Measurements from ENCODE around the gene INPP5E.

INPP5E gene

GRCh38 chr9:136439481-136440408 lies at the start of gene INPP5E:
INPP5E (minus strand) TSS chr9:136439845; CDS start chr9:136439419, 426 bp downstream.
- TF ChIP-seq CTCF (IDR thresholded peaks at IDR 0.05; ENCODE audit: borderline replicate concordance, control extremely low read depth, extremely low read depth, insufficient read depth, missing control alignments): peak; percentile 75
- in situ Hi-C loops (cut with MboI; ENCODE audit: low sequenced_read_pairs, unreplicated experiment): no loop called here
- peak; percentile 97 for DNase-seq (ENCODE audit: low spot score)

DNA sequence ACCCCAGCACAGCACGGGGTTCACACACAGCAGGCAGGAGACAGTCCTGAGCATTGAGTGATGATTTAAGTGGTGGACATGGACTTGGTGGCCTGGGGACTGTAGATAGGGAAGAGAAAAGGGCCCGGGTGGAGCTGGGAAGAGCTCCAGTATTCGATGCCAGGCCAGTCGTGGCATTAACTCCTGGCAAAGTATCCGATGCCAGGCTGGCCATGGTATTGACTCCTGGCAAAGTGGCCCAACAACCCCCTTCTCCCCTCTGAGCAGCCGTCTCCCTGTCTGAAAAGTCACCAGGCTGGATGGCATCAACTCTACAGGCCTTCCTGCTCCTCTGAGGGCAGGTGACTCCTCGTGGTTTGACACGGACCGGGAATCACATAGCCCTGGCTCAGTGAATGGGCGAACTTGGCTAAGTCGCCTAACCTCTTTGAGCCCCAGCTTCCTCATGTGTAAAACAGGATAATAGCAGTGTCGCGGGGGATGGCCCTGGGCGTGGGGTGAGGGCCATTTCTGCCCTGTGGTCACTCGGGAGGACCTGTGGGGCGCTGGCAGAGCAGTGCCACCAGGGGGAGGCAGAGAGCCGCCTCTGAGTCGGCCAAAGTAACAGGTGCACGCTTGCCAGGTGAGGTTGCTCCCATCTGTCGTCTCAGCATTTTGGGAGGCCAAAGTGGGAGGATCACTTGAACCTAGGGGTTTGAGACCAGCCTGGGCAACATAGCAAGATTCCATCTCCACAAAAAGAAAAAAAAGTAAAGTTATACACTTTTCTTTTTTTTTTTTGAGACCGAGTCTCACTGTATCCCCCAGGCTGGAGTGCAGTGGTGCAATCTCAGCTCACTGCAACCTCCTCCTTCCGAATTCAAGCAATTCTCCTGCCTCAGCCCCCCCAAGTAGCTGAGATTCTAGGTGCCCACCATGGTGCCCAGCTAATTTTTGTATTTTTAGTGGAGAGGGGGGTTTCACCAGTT lies 48.9 kb upstream of the INPP5E start:
- in situ Hi-C loops (cut with MboI; ENCODE audit: low sequenced_read_pairs, unreplicated experiment): no loop called here
- TF ChIP-seq CTCF (IDR thresholded peaks at IDR 0.05; ENCODE audit: borderline replicate concordance, control extremely low read depth, extremely low read depth, insufficient read depth, missing control alignments): peak; percentile 96
- peak; percentile 83 for DNase-seq (ENCODE audit: low spot score)

- in situ Hi-C loops (cut with MboI; ENCODE audit: low sequenced_read_pairs, unreplicated experiment): no loop called here
- DNase-seq (ENCODE audit: low spot score): no peak
- TF ChIP-seq CTCF (IDR thresholded peaks at IDR 0.05; ENCODE audit: borderline replicate concordance, control extremely low read depth, extremely low read depth, insufficient read depth, missing control alignments): no peak
Observed at GRCh38 chr9:136487672-136488071, 48.0 kb upstream of the INPP5E start.

DNA sequence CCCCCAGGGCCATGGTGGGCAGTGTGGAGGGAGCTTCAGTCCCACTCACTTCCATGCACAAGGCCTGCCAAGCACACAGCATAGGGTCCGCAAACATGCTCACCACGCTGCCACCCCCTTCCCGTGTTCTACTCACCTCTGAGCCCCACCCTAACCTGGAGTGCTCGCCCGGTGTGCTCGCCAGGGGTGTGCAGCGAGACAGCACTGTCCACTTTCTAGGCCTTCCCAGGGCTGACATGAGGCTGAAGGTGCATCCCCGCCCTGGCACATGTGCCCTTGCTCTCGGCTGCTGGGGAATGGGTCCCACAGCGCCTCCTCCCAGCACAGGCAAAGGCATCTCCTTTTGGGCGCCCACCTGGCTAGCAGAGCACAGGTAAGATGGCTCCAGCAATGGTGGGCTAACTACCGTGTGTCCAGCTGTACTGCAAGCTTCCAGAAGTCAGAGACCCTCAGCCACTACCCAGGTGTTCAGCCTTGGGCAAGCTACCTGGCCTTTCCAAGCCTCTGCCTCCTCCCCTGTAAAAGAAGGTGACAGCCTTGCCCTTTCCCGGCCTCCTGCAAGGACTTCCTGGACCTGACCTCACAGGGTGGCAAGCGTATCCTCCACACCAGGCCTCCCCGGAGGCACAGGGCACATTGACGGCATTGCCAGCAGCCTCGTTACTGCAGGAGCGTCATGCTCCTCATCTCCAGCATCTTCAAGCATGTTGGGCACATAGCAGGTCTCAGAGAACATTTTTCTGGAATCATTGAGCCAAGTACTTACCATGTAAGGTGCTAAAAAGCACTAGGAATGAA lies 47.4 kb upstream of the INPP5E start:
- TF ChIP-seq CTCF (IDR thresholded peaks at IDR 0.05; ENCODE audit: borderline replicate concordance, control extremely low read depth, extremely low read depth, insufficient read depth, missing control alignments): no peak
- in situ Hi-C loops (cut with MboI; ENCODE audit: low sequenced_read_pairs, unreplicated experiment): no loop called here
- no peak for DNase-seq (ENCODE audit: low spot score)

- DNase-seq (ENCODE audit: low spot score): no peak
- in situ Hi-C loops (cut with MboI; ENCODE audit: low sequenced_read_pairs, unreplicated experiment): no loop called here
- TF ChIP-seq CTCF (IDR thresholded peaks at IDR 0.05; ENCODE audit: borderline replicate concordance, control extremely low read depth, extremely low read depth, insufficient read depth, missing control alignments): no peak
Observed at GRCh38 chr9:136486131-136486530, 46.5 kb upstream of the INPP5E start.
